Neural cell (in vitro differentiated cells): ENCODE data around the gene JUND.

Experiments used
- CTCF ChIP-seq: fragments of 450-650 bp; IDR thresholded peaks from 2 replicates; pipeline ENCODE4 v1.5.1; 2014; ENCODE audit warnings: antibody characterized with exemption, mild to moderate bottlenecking, moderate library complexity; ENCODE audit not compliant: poor library complexity, severe bottlenecking
- EP300 ChIP-seq: fragments of 450-650 bp; conservative IDR thresholded peaks from 2 replicates; pipeline ENCODE4 v1.6.1; 2014; ENCODE audit warnings: antibody characterized with exemption, mild to moderate bottlenecking, moderate library complexity; ENCODE audit not compliant: poor library complexity, severe bottlenecking
- EZH2 ChIP-seq: fragments of 200-600, 300-800 bp; shearing (Covaris generic), sonication (generic); IDR thresholded peaks from 2 replicates; pipeline ENCODE4 v1.6.1; 2014; ENCODE audit warnings: antibody characterized with exemption, low read length, borderline replicate concordance, mild to moderate bottlenecking; ENCODE audit not compliant: insufficient read depth, poor library complexity, severe bottlenecking
- POLR2AphosphoS5 ChIP-seq: IDR thresholded peaks from 2 replicates; pipeline ENCODE4 v1.6.1; 2012
- RAD21 ChIP-seq: fragments of 450-650 bp; conservative IDR thresholded peaks from 2 replicates; pipeline ENCODE4 v1.6.1; 2014; ENCODE audit warnings: antibody characterized with exemption, mild to moderate bottlenecking, moderate library complexity
- REST ChIP-seq: IDR thresholded peaks from 2 replicates; pipeline ENCODE4 v1.6.1; 2012; ENCODE audit warnings: borderline replicate concordance
- SMC3 ChIP-seq: fragments of 450-650 bp; conservative IDR thresholded peaks from 2 replicates; pipeline ENCODE4 v1.6.1; 2014; ENCODE audit warnings: antibody characterized with exemption, mild to moderate bottlenecking, moderate library complexity; ENCODE audit not compliant: poor library complexity
- TAF1 ChIP-seq: IDR thresholded peaks from 2 replicates; pipeline ENCODE4 v1.6.1; 2012; ENCODE audit warnings: low read depth

- TF ChIP-seq CTCF: no peak
- TF ChIP-seq RAD21: no peak
- TF ChIP-seq EP300: no peak
- TF ChIP-seq EZH2: no peak
- TF ChIP-seq REST: no peak
- TF ChIP-seq TAF1: no peak
- no peak for TF ChIP-seq POLR2AphosphoS5
- no peak for TF ChIP-seq SMC3
Measured at GRCh38 chr19:18307271-18307681, 25.9 kb upstream of the JUND start.
